H1 (cell line): ENCODE data around the gene UBP1. TPM values are rescaled to one million over a fixed set of nuclear protein-coding genes. Genes with fewer than 3 reads are reported as not detected.
A peak's percentile ranks its signal among the peaks of the same experiment; 100 is the strongest.

Experiments
- CTCF ChIA-PET: fragments of 300-600 bp; sonication (Branson Sonifier 250); formaldehyde crosslinking; loops from one replicate; lab custom pipeline; 2021; ENCODE audit not compliant: partially characterized antibody; lab: Charles Lee
- POLR2A ChIA-PET: fragments of 300-600 bp; sonication (Branson Sonifier 250); formaldehyde crosslinking; loops from one replicate; lab custom pipeline; 2021; ENCODE audit warnings: inconsistent platforms; ENCODE audit not compliant: partially characterized antibody; lab: Charles Lee
- DNase-seq, 2 experiments: peaks; one replicate each; pipeline versions ENCODE4 v3.0.0 to v3.0.0-alpha.2; 2010 to 2022; ENCODE audit warnings: low spot score in 2 of 2, low read depth in 1 of 2, mixed read lengths in 1 of 2
- FAIRE-seq: peaks from 2 replicates; lab custom pipeline; 2011; peaks lifted over from hg19 to GRCh38; lab: Jason Lieb, UNC
- H2AFZ ChIP-seq: 2 replicates; pipeline ENCODE4 v1.8.1; 2012; ENCODE audit warnings: low read length, inconsistent platforms
- H2AK5ac ChIP-seq: 2 replicates; pipeline ENCODE4 v1.6.1; 2013; ENCODE audit warnings: low read depth, low read length
- H2BK120ac ChIP-seq: replicated peaks from 2 replicates; pipeline ENCODE3; 2013; ENCODE audit warnings: low read depth, low read length, inconsistent platforms
- H2BK12ac ChIP-seq: 2 replicates; pipeline ENCODE4 v1.6.1; 2013; ENCODE audit warnings: low read depth, low read length
- H2BK15ac ChIP-seq: 2 replicates; pipeline ENCODE4 v1.6.1; 2013; ENCODE audit warnings: low read length
- H2BK20ac ChIP-seq: 2 replicates; pipeline ENCODE4 v1.6.1; 2013; ENCODE audit warnings: low read length
- H2BK5ac ChIP-seq: 2 replicates; pipeline ENCODE4 v1.6.1; 2013; ENCODE audit warnings: low read depth, low read length
- H3K14ac ChIP-seq: 2 replicates; pipeline ENCODE4 v1.6.1; 2013; ENCODE audit warnings: inconsistent platforms; ENCODE audit not compliant: insufficient read length
- H3K18ac ChIP-seq: 2 replicates; pipeline ENCODE4 v1.6.1; 2013; ENCODE audit warnings: low read length; ENCODE audit errors: extremely low read depth
- H3K23ac ChIP-seq: 2 replicates; pipeline ENCODE4 v1.6.1; 2013; ENCODE audit warnings: inconsistent platforms; ENCODE audit not compliant: insufficient read length
- H3K23me2 ChIP-seq: 2 replicates; pipeline ENCODE4 v1.6.1; 2013; ENCODE audit warnings: low read depth, low read length
- H3K27ac ChIP-seq: 2 replicates; pipeline ENCODE4 v1.6.1; 2011; ENCODE audit warnings: low read depth, low read length, inconsistent platforms
- H3K27me3 ChIP-seq, 4 experiments: replicated peaks in 1 of 4; 1 replicate in 1 of 4; 2 replicates in 3 of 4; pipeline versions ENCODE4 v1.6.1 to v1.8.1; 2011 to 2013; ENCODE audit warnings: low read length in 3 of 4, mild to moderate bottlenecking in 3 of 4, inconsistent platforms in 2 of 4, mixed read lengths in 2 of 4, moderate library complexity in 1 of 4; ENCODE audit not compliant: control insufficient read depth in 3 of 4, insufficient read depth in 3 of 4; ENCODE audit errors: extremely low read depth in 1 of 4
- H3K36me3 ChIP-seq, 4 experiments: 2 replicates each; pipeline versions ENCODE4 v1.6.1 to v1.8.1; 2011 to 2013; ENCODE audit warnings: mild to moderate bottlenecking in 4 of 4, low read length in 3 of 4, moderate library complexity in 2 of 4, control low read depth in 1 of 4, inconsistent platforms in 1 of 4; ENCODE audit not compliant: insufficient read depth in 4 of 4, control insufficient read depth in 2 of 4
- H3K4ac ChIP-seq: replicated peaks from 2 replicates; pipeline ENCODE3; 2013; ENCODE audit warnings: low read length, low read depth, mixed read lengths, inconsistent platforms; ENCODE audit not compliant: insufficient read length
- H3K4me1 ChIP-seq, 4 experiments: replicated peaks in 1 of 4; 1 replicate in 1 of 4; 2 replicates in 3 of 4; pipeline versions ENCODE4 v1.6.1 to v1.8.1; 2011 to 2013; ENCODE audit warnings: low read length in 3 of 4, inconsistent platforms in 2 of 4, mixed read lengths in 1 of 4; ENCODE audit not compliant: insufficient read depth in 4 of 4, control insufficient read depth in 3 of 4
- H3K4me2 ChIP-seq, 2 experiments: 2 replicates each; pipeline versions ENCODE4 v1.6.1 to v1.8.1; 2011 to 2013; ENCODE audit warnings: low read depth in 2 of 2, low read length in 2 of 2, control low read depth in 1 of 2, inconsistent platforms in 1 of 2, mild to moderate bottlenecking in 1 of 2; ENCODE audit not compliant: insufficient read depth in 1 of 2
- H3K4me3 ChIP-seq, 4 experiments: fragments of 200-600, 300-600 bp in 1 of 4; sonication (generic), shearing (Covaris generic), sonication (Bioruptor Twin) in 1 of 4; 2 replicates each; pipeline versions ENCODE4 v1.5.1 to v1.8.1; 2011 to 2016; ENCODE audit warnings: low read length in 4 of 4, low read depth in 3 of 4, control low read depth in 2 of 4, inconsistent platforms in 2 of 4, mild to moderate bottlenecking in 2 of 4, mixed read lengths in 1 of 4, moderate library complexity in 1 of 4; ENCODE audit not compliant: insufficient read depth in 2 of 4; ENCODE audit errors: extremely low read depth in 1 of 4
- H3K56ac ChIP-seq: replicated peaks from 2 replicates; pipeline ENCODE3; 2013; ENCODE audit warnings: low read depth, mild to moderate bottlenecking, mixed read lengths, low read length, inconsistent platforms; ENCODE audit not compliant: insufficient read length
- H3K79me1 ChIP-seq: 2 replicates; pipeline ENCODE4 v1.6.1; 2013; ENCODE audit warnings: low read depth, low read length, control low read depth
- H3K79me2 ChIP-seq, 2 experiments: 2 replicates each; pipeline versions ENCODE4 v1.6.1 to v1.8.1; 2012 to 2013; ENCODE audit warnings: low read length in 2 of 2, mild to moderate bottlenecking in 2 of 2, inconsistent platforms in 1 of 2; ENCODE audit not compliant: insufficient read depth in 2 of 2, control insufficient read depth in 1 of 2
- H3K9ac ChIP-seq, 4 experiments: replicated peaks in 1 of 4; 1 replicate in 1 of 4; 2 replicates in 3 of 4; pipeline versions ENCODE4 v1.6.1 to v1.8.1; 2011 to 2013; ENCODE audit warnings: low read depth in 3 of 4, low read length in 3 of 4, control low read depth in 2 of 4, mild to moderate bottlenecking in 2 of 4, moderate library complexity in 2 of 4, inconsistent platforms in 1 of 4; ENCODE audit errors: extremely low read depth in 1 of 4
- H3K9me3 ChIP-seq, 2 experiments: 2 replicates each; pipeline versions ENCODE4 v1.6.1 to v1.8.1; 2012 to 2013; ENCODE audit warnings: mild to moderate bottlenecking in 2 of 2, moderate library complexity in 2 of 2, control low read depth in 1 of 2, inconsistent platforms in 1 of 2, low read depth in 1 of 2, low read length in 1 of 2, mixed read lengths in 1 of 2; ENCODE audit not compliant: insufficient read depth in 2 of 2
- H4K20me1 ChIP-seq, 2 experiments: replicated peaks in 1 of 2; 2 replicates each; pipeline versions ENCODE3 to v1.8.1; 2011 to 2013; ENCODE audit warnings: inconsistent platforms in 2 of 2, low read length in 2 of 2, mild to moderate bottlenecking in 1 of 2; ENCODE audit not compliant: insufficient read depth in 2 of 2, control insufficient read depth in 1 of 2
- H4K5ac ChIP-seq: 2 replicates; pipeline ENCODE4 v1.6.1; 2013; ENCODE audit warnings: low read length, low read depth, mixed read lengths, inconsistent platforms; ENCODE audit not compliant: insufficient read length
- H4K8ac ChIP-seq: 2 replicates; pipeline ENCODE4 v1.8.0; 2013; ENCODE audit warnings: mild to moderate bottlenecking, moderate library complexity, low read length, inconsistent platforms; ENCODE audit not compliant: insufficient read depth; ENCODE audit errors: extremely low read depth
- H4K91ac ChIP-seq: replicated peaks from 2 replicates; pipeline ENCODE3; 2013; ENCODE audit warnings: low read length, mixed read lengths, inconsistent platforms; ENCODE audit not compliant: insufficient read length
- KDM5A ChIP-seq: fragments of 200-600 bp; IDR thresholded peaks from 2 replicates; pipeline ENCODE4 v1.7.1; 2012; ENCODE audit warnings: mild to moderate bottlenecking, low read length, inconsistent platforms, mixed read lengths
- PHF8 ChIP-seq: fragments of 200-600 bp; sonication (generic); conservative IDR thresholded peaks from 2 replicates; pipeline ENCODE4 v1.7.1; 2012; ENCODE audit warnings: low read depth, mild to moderate bottlenecking, inconsistent platforms, low read length, moderate library complexity
- WGBS, 2 experiments: shearing (Covaris generic) in 1 of 2; methylation state at CpG; one replicate each; pipeline versions ENCODE4 v1.1.6 to v1.1.7; 2013 to 2015; ENCODE audit warnings: low lambda C conversion rate in 2 of 2, mixed read lengths in 2 of 2, inconsistent platforms in 1 of 2, low coverage in 1 of 2, missing lambda C conversion rate in 1 of 2; ENCODE audit not compliant: insufficient replicate concordance in 2 of 2, insufficient coverage in 1 of 2, insufficient read length in 1 of 2; ENCODE audit errors: extremely low coverage in 1 of 2, missing lambda C conversion rate in 1 of 2; 5-methylcytosine and 5-hydroxymethylcytosine counted together
- polyA plus RNA-seq, 7 experiments: library from polyadenylated mRNA; depleted of rRNA in 3 of 7; stranded (reverse) in 5 of 7; unstranded in 2 of 7; fragments of >200 nt in 5 of 7; fragments of 200-250 nt in 2 of 7; gene quantifications; 1 replicate in 5 of 7; 2 replicates in 1 of 7; 4 replicates in 1 of 7; pipeline versions ENCODE4 v1.2.1 to v1.2.3, GENCODE V29; 2011 to 2013; ENCODE audit warnings: missing spikeins in 2 of 7, mixed read lengths in 2 of 7
- total RNA-seq: library from RNA; stranded (reverse); fragmentation: NEBNext Ultra II Directional; extraction: Animal tissue kit (Norgen Biotek cat#: 25700); gene quantifications from 2 replicates; pipeline ENCODE4 v1.2.1, GENCODE V29; 2021

The UBP1 gene
- total and polyA plus RNA-seq, 2 of the 8 experiments (the other 6 are each of a cell fraction or from before 2014, with no cell fraction given), result 47.3 to 71.9 TPM

DNA sequence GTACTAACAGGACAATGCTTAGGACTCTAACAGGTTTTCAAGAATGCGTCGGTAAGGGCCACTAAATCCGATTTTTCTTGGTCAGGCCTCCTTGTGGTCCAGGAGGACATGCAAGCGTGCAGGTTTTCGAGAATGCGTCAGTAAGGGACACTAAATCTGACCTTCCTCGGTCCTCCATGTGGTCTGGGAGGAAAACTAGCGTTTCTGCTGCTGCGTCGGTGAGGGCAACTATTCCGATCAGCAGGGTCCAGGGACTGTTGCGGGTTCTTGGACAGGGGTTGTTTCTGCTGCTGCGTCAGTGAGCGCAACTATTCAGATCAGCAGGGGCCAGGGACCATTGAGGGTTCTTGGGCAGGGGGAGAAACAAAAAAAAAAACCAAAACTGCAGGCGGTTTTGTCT, 7.8 kb upstream of the UBP1 start:
- Histone ChIP-seq H3K27ac (no peak overlapping the region), H3K56ac (no peak overlapping the region), H3K36me3 (peaks cover 0 to under 1% (median 0%) of the 10 kb centered on the region in 4 experiments; a peak in 1 of 8 replicates), H2BK120ac (no peak overlapping the region), H3K79me2 (no peaks in the 10 kb centered on the region), H2BK5ac (no peak overlapping the region), H3K14ac (no peak overlapping the region), H2BK20ac (no peak overlapping the region), H3K23me2 (no peaks in the 10 kb centered on the region; the same call in 1 of the 2 replicates)
- CTCF ChIA-PET, result no interaction called here
- no peak for FAIRE-seq
- TF ChIP-seq KDM5A (no peak), PHF8 (0 out of 2 replicates have a peak, but pooled peaks have one; percentile 22)
- TF ChIP-seq, all 59 proteins: peak for 1
- no peaks in the 10 kb centered on the region for H3K9me3 ChIP-seq
- DNase-seq, result no peak
- no peak overlapping the region for H2BK15ac ChIP-seq
- peak overlapping the region; percentile 45 to 67 (median 50); a peak in 7 of 8 replicates for H3K4me3 ChIP-seq
- H3K18ac ChIP-seq, result no peak overlapping the region; the same call in 1 of the 2 replicates
- H3K23ac ChIP-seq, result no peak overlapping the region
- no peak overlapping the region for H3K9ac ChIP-seq
- H3K79me1 ChIP-seq, result no peaks in the 10 kb centered on the region
- H3K27me3 ChIP-seq, result no peaks in the 10 kb centered on the region; a peak in 1 of 7 replicates
- H4K20me1 ChIP-seq, result no peaks in the 10 kb centered on the region
- no peak overlapping the region for H4K5ac ChIP-seq
- WGBS, 2 experiments, result 11% methylated on average over 15 of the region's 15 CpGs; no CpG with 5 or more reads in 1 of the 2 experiments
- 0 out of 2 replicates have a peak overlapping the region, but pooled peaks have one; percentile 39 for H2BK12ac ChIP-seq
- H4K8ac ChIP-seq, result no peak overlapping the region
- no peak overlapping the region for H2AK5ac ChIP-seq
- no peak overlapping the region for H3K4ac ChIP-seq
- peak overlapping the region; percentile 87 to 89 for H3K4me2 ChIP-seq
- H2AFZ ChIP-seq, result 0 out of 2 replicates have a peak overlapping the region, but pooled peaks have one; percentile 62
- POLR2A ChIA-PET, result no interaction called here
- H4K91ac ChIP-seq, result no peak overlapping the region
- H3K4me1 ChIP-seq, result no peaks in the 10 kb centered on the region; a peak in 2 of 7 replicates
